B cell (primary cell): ENCODE measurements around the gene TTC38.

Experiments used
- EZH2 ChIP-seq: IDR thresholded peaks from 2 replicates; pipeline ENCODE4 v1.6.1; 2012; ENCODE audit warnings: borderline replicate concordance, low read depth, mild to moderate bottlenecking, moderate library complexity, low read length; ENCODE audit not compliant: insufficient read depth, poor library complexity, severe bottlenecking
- TF ChIP-seq, protein P1 (sequence below): fragments of 200-600 bp; IDR thresholded peaks from one replicate; pipeline ENCODE4 v1.8.0; 2022; ENCODE audit warnings: antibody characterized with exemption, mild to moderate bottlenecking

DNA sequence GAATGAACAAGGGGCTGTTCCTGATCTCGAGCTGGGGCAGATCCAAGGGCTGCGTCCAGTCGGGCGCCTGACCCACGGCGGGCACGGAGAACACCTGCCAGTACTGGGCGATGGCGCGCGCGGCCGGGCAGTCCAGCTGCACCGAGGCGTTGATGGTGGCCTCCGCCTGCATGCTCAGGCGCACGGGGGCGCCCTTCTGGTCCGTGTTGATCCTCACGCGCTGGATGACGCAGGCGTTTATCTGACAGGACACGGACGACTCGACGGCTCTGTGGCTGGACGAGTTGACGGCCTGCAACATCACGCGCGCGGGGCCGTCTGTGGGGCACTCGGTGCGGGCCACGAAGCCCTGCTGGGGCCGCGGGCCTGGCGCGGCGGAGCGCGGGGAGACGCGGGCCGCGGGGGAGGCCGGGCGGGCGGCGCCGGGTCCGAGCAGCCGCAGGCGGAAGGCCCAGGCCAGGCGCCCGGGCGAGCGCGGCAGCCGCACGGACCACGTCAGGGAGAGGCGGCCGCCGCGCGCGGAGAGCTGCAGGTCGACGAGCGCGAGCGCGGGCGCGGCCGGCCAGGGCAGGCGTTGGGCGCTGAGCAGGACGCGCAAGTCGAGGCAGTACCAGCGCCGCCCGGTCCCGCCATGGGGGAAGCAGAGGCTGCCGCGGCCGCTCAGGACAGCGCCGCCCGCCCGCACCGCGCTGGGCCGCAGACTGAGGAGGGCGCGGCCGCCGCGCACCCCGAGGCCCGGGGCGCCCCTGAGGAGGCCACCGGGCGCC is 5.2 kb upstream of the TTC38 start:
- TF ChIP-seq, protein P1, sequence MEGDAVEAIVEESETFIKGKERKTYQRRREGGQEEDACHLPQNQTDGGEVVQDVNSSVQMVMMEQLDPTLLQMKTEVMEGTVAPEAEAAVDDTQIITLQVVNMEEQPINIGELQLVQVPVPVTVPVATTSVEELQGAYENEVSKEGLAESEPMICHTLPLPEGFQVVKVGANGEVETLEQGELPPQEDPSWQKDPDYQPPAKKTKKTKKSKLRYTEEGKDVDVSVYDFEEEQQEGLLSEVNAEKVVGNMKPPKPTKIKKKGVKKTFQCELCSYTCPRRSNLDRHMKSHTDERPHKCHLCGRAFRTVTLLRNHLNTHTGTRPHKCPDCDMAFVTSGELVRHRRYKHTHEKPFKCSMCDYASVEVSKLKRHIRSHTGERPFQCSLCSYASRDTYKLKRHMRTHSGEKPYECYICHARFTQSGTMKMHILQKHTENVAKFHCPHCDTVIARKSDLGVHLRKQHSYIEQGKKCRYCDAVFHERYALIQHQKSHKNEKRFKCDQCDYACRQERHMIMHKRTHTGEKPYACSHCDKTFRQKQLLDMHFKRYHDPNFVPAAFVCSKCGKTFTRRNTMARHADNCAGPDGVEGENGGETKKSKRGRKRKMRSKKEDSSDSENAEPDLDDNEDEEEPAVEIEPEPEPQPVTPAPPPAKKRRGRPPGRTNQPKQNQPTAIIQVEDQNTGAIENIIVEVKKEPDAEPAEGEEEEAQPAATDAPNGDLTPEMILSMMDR = peak; percentile 23
- no peak for TF ChIP-seq EZH2
